GDM1 (cell line): ENCODE data around the gene FRMD3.

Experiments used
- DNase-seq: peaks from one replicate; lab custom pipeline; 2025; lab: John Stamatoyannopoulos, UW

FRMD3 gene

DNA sequence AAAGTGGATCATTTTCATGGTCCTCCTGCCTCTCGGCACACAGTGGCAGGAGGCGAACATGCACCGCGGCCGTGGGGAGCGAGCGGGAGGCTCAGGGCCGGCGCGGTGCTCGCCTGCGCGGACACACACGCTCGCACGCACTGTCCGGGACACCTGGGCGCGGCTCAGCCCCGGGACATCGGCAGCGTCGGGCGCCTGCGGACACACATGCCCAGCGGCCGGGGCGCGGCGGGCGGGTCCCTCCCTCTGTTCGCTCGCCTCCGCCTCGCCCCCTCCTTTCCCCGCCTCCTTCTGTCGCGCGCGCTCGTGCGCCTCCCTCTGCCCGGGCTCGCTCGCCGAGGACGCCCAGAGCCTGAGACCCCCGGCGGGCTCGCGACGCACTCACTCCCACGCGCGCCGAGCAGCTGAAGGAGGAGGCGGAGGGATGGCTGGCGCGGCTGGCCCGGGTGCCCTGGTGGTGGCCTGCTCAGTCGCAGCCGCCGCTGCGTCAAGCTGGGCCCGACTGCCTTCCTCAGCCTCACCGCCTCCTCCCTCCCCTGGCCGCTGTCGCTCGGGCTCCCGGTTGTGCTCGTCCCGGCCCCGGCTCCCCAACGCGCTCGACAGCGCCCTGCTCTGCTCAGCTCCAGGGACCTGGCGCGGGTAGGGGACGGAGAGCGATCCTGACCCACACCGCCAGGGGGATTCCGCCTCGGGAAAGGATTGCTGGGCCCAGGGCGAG is at the start of gene FRMD3:
Gene FRMD3 (minus strand): TSS at position 230 of the 718 bp plus-strand sequence. CDS start 170 bp downstream, at position 60.
- no peak for DNase-seq

DNA sequence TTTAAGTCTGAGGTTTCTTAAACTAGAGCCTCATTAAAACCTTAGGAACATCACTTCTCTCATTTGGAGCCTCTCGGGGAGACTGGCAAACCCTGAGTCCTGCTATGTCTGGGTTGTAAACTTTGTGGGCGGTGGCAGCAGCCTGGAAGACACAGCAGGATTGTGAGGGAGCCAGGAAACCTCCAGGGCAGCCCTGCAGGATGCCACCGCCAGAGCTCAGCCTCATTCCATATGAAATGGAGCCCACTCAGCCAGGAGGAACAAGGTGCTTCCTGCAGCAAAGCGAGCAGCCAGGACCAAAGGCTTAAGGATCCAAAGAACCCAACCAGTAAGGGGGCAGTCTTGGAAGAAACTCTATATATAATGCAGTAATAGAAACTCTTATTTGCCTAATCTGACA is 46.8 kb upstream of the FRMD3 start:
- DNase-seq, result no peak

DNA sequence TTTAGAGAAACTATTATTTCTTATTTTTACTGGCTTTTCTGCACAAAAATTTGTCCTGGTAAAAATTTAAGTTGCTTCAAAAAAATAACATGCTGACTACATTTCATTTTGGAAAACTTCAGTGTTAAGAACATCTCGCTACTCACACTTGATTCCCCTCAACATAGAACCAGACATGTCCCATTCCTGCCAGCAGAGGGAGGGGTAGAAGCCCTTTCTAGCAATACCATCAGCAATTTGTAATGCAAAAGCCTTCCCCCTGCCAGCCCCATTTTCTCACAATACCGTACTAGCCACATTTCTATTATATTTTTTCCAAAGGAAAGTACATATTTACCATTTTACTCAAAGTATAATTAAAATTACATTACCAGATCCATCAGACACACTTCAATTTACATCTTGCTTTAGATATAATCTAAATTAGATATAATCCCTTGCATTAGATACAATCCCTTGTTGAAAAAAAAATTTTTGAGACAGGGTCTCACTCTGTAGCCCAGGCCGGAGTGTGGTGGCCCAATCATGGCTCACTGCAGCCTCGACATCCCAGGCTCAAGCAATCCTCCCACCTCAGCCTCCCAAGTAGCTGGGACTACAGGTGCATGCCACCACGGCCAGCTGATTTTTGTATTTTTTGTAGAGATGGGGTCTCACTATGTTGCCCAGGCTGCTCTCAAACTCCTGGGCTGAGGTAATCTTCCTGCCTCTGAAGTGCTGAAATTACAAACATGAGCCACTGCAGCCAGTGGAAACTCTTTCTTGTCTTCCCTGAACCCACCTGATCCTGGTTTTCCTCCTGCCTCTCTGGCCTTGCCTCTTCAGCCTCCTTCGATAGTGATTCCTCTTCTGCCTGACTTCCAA is 45.2 kb upstream of the FRMD3 start:
- DNase-seq, result no peak

DNA sequence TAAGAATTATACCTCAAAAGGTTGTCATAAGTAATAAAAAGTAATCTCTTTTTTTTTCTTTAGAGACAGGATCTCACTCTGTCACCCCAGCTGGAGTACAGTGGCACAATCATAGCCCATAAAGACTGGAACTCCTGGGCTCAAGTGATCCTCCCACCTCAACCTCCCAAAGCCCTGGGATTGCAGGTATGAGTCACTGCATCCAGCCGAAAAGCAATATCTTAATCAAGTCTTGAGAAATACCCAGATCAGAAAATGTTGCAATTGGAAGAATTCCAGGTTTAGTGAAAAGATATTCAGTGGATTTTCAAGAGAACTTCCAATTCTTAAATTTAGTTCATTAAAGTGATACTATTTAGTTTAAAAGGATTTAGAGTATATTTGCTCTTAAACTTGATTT is 43.8 kb upstream of the FRMD3 start:
- DNase-seq, result no peak

DNA sequence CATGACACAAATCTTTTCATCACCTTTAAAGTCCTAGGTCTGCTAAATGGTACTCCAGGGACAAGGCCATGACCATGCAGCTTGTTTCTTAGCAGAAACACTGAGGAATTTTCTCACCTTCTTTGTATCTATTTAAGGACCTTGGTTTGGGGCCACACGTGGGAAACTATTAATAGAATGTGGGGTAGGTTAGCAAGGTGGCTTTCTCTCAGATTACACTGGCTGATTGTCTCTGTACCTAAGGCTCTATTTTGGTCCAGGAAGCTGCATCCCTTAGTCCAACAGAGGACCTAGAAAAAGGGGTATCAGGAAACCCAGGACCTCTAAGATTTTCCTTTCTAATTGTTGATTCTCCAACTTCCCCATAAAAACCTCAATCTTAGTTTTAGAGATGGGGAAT is 36.3 kb upstream of the FRMD3 start:
- no peak for DNase-seq

DNA sequence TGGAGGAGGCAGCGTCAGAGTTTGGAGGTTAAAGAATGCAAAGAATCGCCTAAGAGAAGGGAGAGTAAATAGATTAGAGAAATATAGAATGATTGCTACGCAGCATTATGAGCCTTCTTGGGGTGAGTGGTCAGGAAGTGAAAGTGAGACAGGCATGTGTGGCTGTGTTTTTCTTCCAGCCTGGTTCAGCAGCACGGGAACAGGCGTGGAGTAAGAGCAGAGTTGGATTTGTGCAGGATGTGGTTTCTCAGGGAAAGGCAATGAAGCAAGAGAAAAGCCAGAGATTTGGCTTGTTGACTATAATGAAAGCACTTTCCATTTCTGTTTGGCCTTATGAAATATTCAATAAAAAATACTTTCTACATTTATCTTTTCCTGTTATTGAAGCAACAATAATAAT is 34.3 kb upstream of the FRMD3 start:
- DNase-seq, result no peak

DNA sequence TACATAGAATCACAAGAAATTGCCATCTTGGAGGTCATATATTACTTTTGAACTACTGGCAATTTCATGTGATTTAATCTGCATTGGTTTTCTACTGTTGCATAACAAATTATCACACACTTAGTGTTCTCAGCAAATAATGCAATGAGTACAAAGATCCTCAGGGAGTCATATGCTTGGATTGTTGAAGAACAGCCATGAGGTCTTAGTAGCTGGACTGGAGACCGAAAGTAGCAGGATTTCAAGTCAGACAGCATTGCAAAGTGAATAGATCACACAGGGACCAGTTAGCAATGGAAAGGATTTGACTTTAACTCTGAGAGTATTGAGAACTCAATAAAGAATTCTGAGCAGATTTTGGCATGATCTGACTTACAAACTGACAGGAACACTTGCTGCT is 32.2 kb upstream of the FRMD3 start:
- DNase-seq, result no peak

DNA sequence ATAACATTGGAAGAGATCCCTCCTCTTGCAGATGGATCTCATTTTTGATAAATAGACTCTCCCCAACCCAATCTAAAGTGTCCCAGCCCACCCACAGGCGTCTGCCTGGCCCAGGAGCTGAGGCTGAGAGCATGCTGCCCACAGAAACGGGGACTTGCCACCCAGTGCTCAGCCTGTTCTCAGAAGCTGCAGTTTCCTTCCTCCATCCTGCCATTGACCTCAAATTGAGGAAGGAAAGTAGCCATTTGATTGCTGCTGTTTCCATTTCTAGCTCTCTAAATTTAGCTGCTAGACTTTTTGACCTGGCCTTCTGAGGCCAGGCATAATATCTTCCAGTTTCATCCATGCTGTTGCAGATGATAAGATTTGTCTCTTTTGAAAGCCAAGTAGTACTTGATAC is 31.1 kb upstream of the FRMD3 start:
- peak; percentile 30 for DNase-seq

DNA sequence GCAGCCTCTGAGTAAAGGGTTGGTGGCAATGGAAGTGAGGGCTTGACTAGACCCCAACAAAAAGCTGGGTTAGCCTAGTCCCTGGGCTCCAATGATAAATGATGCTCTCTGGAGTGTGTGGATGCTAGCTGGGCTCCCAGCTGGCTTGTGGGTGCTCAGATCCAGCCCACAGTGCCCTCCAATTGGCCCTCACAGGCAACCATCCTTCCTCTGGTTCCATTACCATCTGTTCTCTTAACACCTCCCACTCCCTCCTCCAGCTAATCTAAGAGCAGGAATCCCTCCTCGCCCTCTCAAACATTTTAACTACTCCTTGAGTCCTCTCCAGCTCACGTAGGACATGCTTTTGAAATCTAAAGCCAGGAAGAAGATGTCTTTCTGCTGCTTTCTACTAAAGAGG is 25.2 kb upstream of the FRMD3 start:
- no peak for DNase-seq

DNA sequence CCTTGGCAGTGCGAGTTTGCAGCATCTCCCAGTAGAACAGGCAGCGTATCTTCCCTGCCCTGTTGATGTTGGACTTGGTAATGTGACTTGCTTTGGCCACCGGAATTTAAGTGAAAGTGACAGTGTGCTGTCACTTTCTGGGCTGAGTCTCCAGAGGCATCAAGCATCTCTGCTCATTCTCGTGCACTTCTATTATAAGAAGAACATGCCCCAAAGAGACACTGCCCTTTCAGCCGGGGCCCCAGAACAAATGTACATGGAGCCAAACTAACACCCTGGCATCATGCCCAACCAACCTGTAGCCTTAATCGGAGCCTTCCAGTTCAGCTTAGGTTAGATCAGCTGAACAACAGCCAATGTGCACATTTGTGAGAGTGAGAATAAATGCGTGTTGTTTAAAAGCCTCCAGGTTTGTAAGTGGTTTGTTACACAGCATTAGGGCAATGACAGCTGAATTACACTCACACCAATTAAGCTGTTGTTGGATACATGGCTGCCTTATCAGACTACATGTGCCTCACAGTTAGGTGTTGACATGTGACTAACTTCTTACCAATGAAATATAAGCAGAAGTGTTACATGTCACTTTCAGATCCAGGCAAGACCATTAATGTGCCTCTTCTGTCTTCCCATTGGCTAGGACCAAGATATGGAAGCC is 22.1 kb upstream of the FRMD3 start:
- DNase-seq, result no peak

DNA sequence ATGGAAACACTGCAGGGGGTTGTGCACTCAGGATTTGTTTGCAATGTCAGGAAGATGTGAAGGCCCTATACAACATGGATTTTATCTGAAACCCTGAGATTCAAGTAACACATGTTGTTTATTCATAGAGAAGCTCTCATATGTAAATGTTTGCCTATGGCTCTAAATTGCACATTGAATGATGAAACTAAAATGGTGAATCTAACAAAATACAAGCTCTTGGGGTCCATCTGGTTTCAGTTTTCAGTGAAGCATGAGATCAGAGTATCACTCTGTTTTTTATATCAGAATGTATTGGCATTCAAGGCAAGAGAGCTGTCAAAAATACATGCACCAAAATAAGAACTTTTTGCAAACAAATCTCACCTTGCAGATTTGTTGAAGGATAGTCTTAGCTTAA is 19.6 kb upstream of the FRMD3 start:
- no peak for DNase-seq

DNA sequence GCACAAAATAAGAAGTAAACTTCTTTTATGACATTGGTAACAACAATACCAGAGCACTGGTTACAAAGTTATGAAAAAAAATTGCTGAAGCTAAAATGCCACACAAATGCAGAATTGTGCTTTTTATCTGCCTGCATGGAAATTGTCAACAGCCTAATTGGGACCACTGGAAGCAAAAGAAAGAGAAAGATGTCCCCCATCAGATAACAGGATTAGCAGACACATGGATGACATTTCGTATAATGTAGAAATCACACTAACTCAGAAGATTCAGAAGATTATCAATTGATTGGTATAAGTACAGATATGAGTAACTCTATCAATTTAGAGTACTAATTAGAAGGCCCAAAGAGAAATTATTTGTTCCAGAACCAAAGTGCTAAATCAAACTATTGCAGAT is 19.1 kb upstream of the FRMD3 start:
- DNase-seq, result no peak

DNA sequence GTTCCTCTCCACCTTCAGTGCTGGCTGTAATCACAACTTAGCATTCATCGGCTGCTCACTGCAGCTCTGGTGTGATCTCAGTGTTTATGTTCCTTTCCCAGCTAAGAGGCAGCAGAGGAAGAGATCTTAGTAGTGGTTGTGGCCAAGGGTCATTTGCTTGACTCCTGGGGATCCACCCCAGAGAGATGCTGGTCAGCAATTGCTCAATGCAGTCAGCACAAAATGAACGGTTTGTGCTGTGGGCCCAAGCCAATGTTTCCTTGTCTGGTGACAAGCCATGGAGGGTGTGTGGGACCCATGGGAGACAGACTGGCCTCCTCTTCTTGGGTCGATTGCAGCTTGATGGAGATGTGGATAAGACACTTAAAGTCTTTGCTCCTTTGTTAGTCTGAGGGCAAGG is 16.1 kb upstream of the FRMD3 start:
- DNase-seq, result no peak

DNA sequence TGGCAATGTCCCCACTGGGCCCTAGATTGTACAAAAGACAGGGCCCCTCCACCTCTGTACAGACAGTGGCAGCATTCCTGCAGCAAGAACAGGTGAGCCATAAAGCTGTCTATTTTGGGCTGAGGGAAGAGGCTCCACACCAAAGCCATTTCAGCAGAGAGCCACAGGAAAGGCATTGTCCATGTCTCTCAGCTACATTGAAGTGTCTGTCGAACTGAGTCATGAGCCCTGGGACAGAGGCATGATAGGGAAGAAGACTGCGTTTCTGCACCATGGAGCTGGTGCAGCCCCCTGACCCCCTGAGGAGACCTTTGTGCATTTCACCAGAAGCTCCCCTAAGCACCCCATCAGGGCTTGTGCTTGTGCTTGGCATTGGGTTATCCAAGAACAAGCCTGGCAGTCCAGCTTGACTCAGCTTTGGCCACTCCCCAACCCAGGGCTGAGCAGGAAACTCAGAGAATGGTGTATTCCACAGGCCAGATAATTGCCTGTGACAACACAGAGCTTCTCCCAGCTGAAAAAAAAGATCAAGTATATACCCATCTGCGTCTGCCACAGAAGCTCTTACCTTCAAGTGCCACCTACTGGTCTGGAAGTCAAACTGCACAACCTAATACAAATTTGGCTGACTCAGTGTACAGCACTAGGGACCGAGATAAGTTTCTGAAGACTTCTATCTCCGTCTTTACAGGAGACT is 5.9 kb upstream of the FRMD3 start:
- DNase-seq, result peak; percentile 13

DNA sequence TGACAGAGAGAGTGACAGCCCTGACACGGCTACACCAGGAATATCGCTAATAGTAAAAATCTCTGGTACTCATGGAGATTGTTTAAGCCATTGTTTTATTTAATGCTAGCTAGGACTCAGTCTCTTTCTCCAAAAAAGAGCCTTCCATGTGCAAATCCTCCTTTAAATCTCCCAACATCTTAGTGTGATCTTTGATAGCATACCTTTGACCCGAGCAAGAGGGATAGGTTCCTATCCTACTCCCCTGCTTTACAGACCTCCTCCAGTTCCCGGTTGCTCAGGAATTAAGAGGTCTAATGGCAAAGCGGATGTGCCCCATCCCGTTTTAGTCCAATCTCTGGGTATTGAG is 663 bp upstream of the FRMD3 start:
- no peak for DNase-seq

DNA sequence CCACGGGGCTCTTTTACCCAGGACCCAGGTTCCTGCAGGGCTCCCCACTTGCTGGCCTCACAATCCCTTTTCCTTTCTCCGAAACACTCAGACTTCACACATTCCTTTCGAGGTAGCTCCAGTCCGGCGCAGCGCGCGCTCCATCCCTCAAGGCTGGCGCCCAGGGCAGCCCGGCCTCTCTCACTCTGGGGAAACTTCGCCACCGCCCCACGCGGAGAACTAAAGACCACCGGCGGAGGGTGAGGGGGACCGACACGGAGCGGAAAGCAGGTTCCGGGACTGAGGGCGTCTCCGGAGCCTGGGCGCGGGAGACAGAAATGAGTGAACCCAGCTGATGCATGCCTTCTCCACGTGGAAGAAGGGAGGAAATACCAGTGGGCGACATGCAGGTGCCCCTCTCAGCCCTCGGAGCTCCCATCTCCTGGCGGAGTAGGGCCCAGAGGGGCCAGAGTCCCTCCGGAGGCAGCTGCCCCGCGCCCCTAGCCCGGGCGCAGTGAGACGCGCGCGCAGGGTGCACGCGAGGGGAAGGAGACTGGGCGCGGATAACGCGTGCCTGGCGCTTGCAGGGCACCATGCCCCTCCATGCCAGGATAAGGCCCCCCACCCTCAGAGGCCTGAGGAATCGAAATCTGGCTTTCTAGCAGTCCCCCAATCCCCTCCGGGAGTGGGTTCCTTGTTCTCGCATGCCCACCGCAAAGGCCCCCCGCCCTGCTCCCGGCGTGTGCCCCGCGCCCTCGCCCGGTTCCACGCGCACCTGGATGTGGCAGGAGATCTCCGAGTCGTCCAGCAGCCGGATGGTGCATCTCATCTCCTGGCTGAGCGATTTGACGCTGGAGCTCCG is 650 bp downstream of the FRMD3 start:
- DNase-seq, result no peak

DNA sequence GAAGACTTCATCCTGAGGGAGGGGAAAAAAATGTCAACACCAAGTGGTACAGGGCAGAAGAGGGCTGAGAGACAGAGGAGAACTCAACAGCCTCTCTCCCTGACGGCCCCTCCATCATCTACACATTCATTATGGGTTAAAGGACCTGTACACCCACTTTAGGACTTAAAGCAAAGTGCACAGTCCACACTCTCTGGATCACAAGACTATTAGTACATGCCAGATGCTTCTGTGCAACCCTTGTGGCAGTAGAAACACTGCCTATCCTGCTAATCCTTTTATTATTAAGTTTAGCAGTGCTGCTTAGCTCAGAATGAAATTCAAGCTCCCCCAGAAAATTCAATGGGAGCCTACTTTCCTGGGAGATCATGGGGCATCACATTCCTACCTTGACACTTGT is 1.9 kb downstream of the FRMD3 start:
- DNase-seq, result no peak

DNA sequence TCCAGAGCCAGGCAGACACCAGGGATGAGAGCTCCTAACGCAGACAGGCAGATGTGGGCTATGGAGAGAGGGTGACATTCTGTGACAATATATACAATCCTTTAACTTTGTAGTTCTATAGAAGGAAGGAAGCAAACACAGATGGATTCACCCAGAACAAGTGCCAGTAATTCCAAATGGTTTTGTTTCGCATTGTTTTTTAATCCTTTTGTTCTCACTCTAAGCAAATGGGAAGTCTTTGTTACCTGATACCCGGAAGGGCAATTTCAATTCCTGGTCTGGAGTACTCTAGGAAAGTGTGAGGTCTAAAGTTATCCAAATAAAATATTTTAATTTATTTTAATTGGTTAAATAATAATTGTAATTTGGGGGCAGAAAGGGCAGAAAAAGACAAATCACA is 2.5 kb downstream of the FRMD3 start:
- DNase-seq, result no peak

DNA sequence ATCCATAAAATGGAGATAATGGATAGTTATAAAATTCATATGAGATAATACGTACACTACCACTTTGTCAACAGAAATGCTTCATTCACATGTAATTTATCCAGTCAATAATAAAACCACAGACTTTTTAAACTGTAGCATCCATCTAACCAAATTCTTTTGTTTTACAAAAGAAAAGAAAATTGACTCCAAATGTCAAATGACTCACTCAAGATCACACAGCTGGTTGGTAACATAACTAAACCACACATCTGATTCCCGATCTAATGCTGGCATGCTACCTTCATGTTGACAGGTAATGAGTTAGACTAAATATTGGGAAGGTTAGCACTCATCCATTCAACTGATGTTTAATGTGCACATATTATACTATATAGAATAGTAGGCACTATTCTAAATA is 4.9 kb downstream of the FRMD3 start:
- no peak for DNase-seq

DNA sequence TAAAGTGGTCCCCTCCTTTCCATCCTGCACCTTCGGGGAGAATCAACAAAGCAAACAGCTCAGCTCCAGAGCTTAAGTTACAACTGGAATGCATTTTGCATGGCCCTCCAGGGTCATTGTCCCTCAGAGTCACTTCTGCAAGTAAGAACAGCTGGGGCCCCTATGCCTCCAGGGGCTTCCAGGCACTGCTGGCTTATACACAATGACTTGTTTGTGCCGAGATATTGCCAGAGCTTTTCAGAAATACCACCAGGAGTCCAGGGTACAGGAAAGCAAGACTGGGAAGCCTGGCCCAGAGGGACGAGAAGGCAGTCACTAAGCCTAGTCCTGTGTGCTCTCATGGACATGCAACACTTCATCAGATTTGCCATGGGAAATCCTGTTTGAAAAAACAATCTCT is 11.3 kb downstream of the FRMD3 start:
- DNase-seq, result no peak

DNA sequence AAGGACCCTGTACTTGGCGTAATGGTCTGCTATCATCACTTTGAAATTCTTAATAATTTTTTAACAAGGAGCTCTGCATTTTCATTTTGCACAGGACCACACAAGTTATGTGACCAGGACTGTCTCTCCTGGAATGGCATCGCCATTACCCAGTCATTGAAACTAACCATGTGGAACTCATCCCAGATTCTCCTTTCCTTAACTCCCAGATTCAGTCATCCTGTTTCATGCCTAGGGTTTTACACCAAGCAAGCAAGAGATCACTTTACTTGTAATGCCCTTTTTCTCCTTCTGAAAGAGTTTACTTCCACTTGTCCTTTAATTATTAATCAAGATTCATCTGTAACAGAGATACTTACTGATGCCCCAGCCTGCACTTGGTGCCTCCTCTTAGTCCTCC is 12.0 kb downstream of the FRMD3 start:
- no peak for DNase-seq

DNA sequence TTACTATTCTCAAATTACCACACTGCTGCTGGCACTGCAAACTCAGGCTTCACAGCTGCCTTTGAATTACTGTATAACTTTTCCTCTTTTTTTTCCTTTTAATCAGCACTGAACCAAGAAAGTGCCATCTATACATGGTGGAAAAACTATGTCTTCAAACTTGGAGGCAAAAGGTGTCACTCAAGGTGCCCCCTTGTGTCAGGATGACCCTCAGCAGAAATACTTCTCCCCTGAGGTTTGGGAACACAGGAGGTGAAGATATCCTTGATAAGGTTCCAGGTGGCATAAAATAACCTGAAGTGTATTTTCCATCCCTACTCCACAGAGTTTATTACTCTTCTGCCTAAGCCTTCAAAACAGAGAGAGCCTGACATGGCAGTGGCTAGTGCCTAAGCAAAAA is 14.5 kb downstream of the FRMD3 start:
- no peak for DNase-seq
